Measurements from ENCODE around the gene ODC1. TPM values are rescaled to one million over a fixed set of nuclear protein-coding genes. Genes with fewer than 3 reads are reported as not detected.

The ODC1 gene
- total RNA-seq, 2 donors from 2014 or later = 31.9 to 59.7 TPM

DNA sequence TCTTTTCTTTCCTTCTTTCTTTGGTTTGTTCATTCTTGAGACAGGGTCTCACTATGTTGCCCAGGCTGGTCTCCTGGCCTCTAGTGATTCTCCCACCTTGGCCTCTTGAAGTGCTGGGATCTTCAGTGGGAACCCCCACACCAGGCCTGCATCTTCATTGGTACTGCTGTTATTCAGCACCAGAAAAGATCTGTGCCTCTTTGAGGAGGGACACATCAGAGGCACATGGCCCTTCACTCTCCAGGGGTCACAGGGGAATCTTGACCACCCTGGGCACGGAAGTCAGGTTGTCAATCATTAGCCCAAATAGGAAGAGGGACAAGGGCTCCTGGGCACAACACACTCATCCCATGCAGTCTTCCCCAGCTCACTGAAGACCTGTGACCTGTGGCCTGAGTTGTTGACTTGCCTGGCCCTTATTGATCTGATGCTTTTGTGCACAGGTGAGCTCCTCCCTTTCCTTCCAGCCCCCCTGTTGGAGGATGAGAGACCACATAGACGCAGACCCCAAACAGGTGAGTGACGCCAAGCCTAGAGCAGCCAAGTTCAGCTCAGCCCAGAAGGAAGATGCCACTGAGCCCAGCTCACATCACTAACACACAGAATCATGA, 33.0 kb upstream of the ODC1 start:
- no peak overlapping the region for H3K4me3 ChIP-seq
- WGBS, 2 donors = 72% methylated on average over 3 of the region's 3 CpGs; no CpG with 5 or more reads in 1 of the 2 donors
- no peak for DNase-seq

DNA sequence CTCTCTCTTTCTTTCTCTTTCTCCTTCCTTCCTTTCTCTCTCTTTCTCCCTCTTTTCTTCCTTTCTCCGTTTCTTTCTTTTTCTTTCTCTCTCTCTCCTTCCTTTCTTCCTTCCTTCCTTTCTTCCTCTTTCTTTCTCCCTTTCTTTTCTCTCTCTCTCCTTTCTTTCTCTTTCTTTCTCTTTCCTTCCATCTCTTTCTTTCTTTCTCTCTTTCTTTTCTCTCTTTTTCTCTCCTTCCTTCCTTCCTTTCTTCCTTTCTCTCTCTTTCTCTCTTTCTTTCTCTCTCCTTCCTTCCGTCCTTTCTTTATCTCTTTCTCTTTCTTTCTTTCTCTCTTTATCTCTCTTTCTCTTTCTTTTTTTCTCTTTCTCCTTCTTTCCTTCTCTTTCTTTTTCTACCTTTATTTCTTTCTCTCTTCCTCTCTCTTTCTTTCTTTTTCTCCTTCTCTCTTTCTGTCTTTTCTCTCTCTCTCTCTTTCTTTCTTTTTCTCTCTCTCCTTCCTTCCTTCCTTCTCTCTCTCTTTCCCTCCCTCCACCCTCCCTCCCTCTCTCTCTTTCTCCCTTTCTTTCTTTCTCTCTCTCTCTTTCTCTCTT, 32.3 kb upstream of the ODC1 start:
- Histone ChIP-seq H3K4me1 (peaks cover 6% of the 10 kb centered on the region), H3K9me3 (no peaks in the 10 kb centered on the region), H3K36me3 (replicated peaks in 1 of 2; ENCODE audit: insufficient read depth in 1 of 2, low read depth in 2 of 2) (no peaks in the 10 kb centered on the region), H3K27me3 (no peaks in the 10 kb centered on the region), H3K4me3 (no peak overlapping the region), H3K27ac (no peak overlapping the region)
- intact Hi-C loops (cut with DNase I) = no loop called here
- 78 to 85% methylated on average over 2 of the region's 2 CpGs for WGBS, 2 donors
- ATAC-seq (no peak), DNase-seq (no peak)
- no peak for TF ChIP-seq POLR2A (IDR thresholded peaks at IDR 0.05)
- TF ChIP-seq, protein P1, sequence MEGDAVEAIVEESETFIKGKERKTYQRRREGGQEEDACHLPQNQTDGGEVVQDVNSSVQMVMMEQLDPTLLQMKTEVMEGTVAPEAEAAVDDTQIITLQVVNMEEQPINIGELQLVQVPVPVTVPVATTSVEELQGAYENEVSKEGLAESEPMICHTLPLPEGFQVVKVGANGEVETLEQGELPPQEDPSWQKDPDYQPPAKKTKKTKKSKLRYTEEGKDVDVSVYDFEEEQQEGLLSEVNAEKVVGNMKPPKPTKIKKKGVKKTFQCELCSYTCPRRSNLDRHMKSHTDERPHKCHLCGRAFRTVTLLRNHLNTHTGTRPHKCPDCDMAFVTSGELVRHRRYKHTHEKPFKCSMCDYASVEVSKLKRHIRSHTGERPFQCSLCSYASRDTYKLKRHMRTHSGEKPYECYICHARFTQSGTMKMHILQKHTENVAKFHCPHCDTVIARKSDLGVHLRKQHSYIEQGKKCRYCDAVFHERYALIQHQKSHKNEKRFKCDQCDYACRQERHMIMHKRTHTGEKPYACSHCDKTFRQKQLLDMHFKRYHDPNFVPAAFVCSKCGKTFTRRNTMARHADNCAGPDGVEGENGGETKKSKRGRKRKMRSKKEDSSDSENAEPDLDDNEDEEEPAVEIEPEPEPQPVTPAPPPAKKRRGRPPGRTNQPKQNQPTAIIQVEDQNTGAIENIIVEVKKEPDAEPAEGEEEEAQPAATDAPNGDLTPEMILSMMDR (IDR thresholded peaks at IDR 0.05) = no peak

More for the DNA sequence above, 33.0 kb upstream of the ODC1 start:
- Histone ChIP-seq H3K9me3 (no peaks in the 10 kb centered on the region), H3K4me1 (peaks cover 6% of the 10 kb centered on the region), H3K27ac (no peak overlapping the region), H3K27me3 (no peaks in the 10 kb centered on the region), H3K36me3 (replicated peaks in 1 of 2; ENCODE audit: insufficient read depth in 1 of 2, low read depth in 2 of 2) (no peaks in the 10 kb centered on the region)
- TF ChIP-seq, protein P1 (IDR thresholded peaks at IDR 0.05) = no peak
- TF ChIP-seq POLR2A (IDR thresholded peaks at IDR 0.05) = no peak
- intact Hi-C loops (cut with DNase I) = no loop called here
- no peak for ATAC-seq

DNA sequence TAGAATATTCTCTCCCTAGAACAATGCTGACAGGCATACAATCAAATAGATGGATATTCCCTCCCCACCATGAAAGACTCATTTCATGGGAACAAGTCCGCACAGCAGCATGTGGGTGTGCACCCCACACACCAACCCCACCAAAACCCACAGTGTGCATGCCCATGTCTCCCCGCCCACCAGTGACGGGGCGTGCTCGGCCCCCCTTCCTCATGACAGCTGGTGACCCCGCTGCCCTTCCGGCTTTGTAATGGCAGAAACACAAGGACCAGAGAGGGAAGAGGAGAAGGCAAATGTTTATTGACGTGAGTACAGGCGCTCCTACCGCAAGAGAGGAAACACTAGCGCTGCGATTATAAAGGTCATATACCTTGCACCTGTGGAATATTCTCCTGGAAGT, 30.8 kb upstream of the ODC1 start:
- WGBS, 2 donors = 84 to 91% methylated on average over 11 of the region's 12 CpGs
- H3K27ac ChIP-seq = no peak overlapping the region
- peaks cover 6% of the 10 kb centered on the region for H3K4me1 ChIP-seq
- intact Hi-C loops (cut with DNase I) = no loop called here
- H3K27me3 ChIP-seq = no peaks in the 10 kb centered on the region
- no peak overlapping the region for H3K4me3 ChIP-seq
- no peaks in the 10 kb centered on the region for H3K9me3 ChIP-seq
- TF ChIP-seq, protein P1 (IDR thresholded peaks at IDR 0.05) = no peak
- TF ChIP-seq POLR2A (IDR thresholded peaks at IDR 0.05) = no peak
- ATAC-seq (no peak), DNase-seq (no peak)
- H3K36me3 ChIP-seq (replicated peaks in 1 of 2; ENCODE audit: insufficient read depth in 1 of 2, low read depth in 2 of 2) = no peaks in the 10 kb centered on the region

DNA sequence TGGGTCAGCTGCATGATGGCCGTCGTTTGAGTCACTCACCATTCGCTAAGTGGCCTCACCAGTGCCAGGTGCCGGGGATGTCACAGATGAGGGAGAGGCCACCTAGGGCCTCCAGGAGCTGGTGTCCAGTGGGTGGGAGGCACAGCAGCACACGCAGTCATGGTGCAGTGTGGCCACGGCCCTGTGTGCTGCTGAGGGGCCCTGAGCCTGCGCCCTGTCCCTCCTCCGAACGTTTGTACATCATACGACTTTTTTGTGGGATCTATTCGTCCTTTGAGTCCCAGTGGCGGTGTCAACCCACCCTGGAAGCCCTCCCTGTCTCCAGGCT, 30.1 kb upstream of the ODC1 start:
- no peaks in the 10 kb centered on the region for H3K9me3 ChIP-seq
- H3K27me3 ChIP-seq = no peaks in the 10 kb centered on the region
- DNase-seq = no peak
- 89 to 92% methylated on average over 10 to 12 of the region's 12 CpGs for WGBS, 2 donors
- intact Hi-C loops (cut with DNase I) = no loop called here
- H3K4me3 ChIP-seq = no peak overlapping the region
- peaks cover 6% of the 10 kb centered on the region for H3K4me1 ChIP-seq
- no peak overlapping the region for H3K27ac ChIP-seq
- TF ChIP-seq, protein P1 (IDR thresholded peaks at IDR 0.05) = no peak
- no peak for TF ChIP-seq POLR2A (IDR thresholded peaks at IDR 0.05)
- ATAC-seq = no peak
- H3K36me3 ChIP-seq (replicated peaks in 1 of 2; ENCODE audit: insufficient read depth in 1 of 2, low read depth in 2 of 2) = no peaks in the 10 kb centered on the region
